ENCODE results near the gene ACACA.

DNA sequence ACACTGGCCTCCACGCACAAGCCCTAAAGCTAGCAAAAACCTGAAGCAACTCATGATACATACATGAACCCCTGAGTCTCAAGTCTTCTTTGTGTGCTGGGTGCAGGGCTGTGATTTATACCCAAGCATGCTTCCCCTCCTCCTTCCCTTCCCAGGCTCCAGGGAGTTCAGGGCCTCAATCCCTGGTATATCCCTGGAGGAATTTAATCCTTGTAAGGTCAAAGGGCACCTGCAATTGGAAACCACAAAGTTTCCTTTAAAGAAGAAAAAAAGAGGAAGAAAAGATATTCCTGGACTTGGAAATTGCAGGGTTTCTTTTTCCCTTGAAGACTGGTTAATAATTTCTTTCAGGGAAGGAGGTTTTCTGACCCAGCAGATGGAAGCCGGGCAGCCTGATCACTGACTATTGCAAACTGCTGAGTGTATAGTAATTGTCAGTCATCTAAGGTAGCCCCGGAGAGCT is 275.6 kb downstream of the ACACA start:
- TF ChIP-seq, protein P1, sequence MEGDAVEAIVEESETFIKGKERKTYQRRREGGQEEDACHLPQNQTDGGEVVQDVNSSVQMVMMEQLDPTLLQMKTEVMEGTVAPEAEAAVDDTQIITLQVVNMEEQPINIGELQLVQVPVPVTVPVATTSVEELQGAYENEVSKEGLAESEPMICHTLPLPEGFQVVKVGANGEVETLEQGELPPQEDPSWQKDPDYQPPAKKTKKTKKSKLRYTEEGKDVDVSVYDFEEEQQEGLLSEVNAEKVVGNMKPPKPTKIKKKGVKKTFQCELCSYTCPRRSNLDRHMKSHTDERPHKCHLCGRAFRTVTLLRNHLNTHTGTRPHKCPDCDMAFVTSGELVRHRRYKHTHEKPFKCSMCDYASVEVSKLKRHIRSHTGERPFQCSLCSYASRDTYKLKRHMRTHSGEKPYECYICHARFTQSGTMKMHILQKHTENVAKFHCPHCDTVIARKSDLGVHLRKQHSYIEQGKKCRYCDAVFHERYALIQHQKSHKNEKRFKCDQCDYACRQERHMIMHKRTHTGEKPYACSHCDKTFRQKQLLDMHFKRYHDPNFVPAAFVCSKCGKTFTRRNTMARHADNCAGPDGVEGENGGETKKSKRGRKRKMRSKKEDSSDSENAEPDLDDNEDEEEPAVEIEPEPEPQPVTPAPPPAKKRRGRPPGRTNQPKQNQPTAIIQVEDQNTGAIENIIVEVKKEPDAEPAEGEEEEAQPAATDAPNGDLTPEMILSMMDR (conservative IDR thresholded peaks at IDR 0.05 in 1 of 2, IDR thresholded peaks at IDR 0.05 in 1 of 2; ENCODE audit: extremely low read depth in 1 of 2, insufficient read depth in 1 of 2, low read depth in 1 of 2, low read length in 2 of 2): no peak
- no peak for TF ChIP-seq EZH2 (IDR thresholded peaks at IDR 0.05; ENCODE audit: borderline replicate concordance, low read length)
